Measurements from ENCODE around the gene STAT3. TPM values are rescaled to one million over a fixed set of nuclear protein-coding genes. Genes with fewer than 3 reads are reported as not detected.
"Not testable (repeated sequence)": the region's sequence is repeated elsewhere in the genome, so short reads cannot be mapped to it uniquely, and the experiment has no call there.

The STAT3 gene
- total RNA-seq, 1 donor from 2014 or later: 270 TPM

- DNase-seq (ENCODE audit: low read depth): peak; percentile 91
Observed at GRCh38 chr17:42409523-42410318, 21.5 kb upstream of the STAT3 start.

DNA sequence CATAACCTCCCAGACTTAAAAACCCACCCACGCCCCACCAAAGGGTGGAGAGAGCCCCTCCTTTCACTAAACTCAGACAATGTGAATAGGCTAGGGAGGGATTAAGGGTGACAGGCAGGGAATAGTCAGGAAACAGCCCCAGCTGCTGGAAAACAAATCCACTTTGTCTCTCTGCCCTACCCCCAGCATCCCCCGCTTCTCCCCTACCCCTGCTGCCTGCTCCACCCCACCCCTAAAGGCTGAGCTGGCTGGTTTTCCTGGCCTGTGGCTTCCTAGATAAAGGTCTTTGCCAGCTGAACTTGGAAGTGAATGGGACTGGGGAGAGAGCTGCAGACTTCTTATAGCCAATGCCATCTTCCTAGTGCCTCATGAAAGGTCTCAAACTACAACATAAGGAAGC is 19.8 kb upstream of the STAT3 start:
- DNase-seq (ENCODE audit: low read depth): no peak

DNA sequence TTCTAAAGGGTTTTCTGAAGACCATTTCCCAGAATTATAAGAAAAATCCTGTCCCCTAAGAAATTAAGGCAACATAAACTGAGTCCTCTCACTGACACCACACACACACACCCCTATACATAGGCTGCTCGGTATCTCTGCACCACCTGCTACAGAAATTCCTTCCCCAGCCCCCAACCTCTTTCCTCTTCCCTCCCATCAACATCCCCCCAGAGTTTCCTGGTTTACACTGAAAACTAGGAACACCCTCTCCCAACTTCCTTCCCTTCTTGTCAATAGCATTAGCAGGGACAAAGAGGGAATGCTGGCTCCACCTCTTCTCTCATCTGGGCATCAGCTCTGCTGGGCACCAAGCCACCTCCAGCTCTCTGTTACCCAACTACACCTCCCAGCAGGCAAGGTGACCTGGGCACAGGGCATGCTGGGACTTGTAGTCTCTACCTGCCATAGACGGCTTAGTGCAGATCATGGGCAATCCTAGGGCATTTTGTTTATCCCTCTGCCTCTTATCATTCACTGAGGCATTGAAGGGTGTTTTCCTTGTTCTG is 19.1 kb upstream of the STAT3 start:
- peak; percentile 83 for DNase-seq (ENCODE audit: low read depth)

DNA sequence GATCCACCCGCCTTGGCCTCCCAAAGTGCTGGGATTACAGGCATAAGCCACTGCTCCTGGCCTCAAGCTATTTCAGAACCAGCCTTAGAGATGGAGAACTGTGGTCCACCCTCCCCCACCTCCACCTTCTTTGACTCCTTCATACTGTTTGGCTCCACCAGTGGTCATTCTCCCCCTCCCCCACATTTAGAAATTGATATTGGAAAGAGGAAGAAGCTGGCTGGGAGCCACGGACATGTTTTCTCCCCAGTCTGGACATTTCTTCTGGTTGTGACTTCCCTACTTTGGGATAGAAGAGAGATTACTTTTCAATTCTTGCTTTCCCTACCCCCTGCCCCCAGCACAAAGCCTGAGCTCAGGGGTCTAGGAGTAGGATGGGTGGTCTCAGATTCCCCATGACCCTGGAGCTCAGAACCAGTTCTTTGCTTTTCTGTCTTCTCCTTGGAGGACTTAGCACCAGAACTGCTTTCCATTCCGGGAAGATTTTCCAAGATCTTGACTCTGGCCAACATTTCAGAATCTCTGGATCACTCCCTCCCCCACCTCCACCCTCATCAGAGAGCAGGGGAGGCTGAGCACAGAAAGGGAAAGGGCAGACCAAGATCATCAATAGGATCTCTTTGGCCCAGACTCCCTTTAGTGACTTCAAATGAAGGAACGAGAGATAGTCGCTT is 18.5 kb upstream of the STAT3 start:
- DNase-seq (ENCODE audit: low read depth): no peak

DNA sequence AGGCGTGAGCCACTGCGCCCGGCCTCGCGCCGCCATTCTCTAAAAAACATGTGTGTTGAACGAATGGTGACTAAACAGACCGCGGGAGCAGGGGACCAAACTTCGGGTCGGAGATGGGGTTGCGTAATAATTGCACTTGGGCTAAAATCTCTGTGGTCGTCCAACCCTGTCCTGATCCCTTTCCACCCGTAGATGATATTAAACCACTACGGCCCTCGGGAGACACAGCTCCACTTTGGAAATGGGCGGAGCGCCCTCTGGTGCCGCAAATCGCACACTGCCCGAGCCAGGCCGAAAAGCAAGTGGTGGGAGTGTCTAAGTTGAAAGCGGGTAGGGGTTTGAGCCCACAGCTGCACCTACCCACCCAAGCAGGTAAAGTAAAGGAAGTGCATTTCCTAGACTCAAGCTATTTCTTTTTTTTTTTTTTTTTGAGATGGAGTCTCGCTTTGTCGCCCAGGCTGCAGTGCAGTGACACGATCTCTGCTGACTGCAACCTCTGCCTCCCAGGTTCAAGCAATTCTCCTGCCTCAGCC is 17.8 kb upstream of the STAT3 start:
- DNase-seq (ENCODE audit: low read depth): peak; percentile 61

DNA sequence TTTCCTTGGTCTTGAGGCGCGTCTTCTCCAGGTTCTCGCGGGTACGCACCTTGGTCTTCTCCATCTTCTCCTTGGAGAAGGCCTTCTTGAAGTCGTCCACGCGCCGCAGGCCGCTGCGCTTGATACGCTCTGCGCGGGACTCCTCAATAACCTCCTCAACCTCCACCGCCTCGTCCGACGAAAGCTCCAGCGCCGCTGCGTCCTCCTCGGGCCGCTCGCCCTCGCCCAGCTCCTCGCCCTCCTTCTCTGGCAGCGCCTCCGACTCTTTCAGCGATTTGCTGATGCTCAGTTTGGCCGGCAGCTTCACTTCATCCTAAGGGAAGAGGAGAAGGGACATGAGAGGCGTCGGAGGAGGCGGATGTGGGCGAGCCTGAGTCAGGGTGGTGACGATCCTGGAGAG is 16.8 kb upstream of the STAT3 start:
- DNase-seq (ENCODE audit: low read depth): no peak

GRCh38 chr17:42404326-42405055 is 16.2 kb upstream of the STAT3 start:
- no peak for DNase-seq (ENCODE audit: low read depth)

DNA sequence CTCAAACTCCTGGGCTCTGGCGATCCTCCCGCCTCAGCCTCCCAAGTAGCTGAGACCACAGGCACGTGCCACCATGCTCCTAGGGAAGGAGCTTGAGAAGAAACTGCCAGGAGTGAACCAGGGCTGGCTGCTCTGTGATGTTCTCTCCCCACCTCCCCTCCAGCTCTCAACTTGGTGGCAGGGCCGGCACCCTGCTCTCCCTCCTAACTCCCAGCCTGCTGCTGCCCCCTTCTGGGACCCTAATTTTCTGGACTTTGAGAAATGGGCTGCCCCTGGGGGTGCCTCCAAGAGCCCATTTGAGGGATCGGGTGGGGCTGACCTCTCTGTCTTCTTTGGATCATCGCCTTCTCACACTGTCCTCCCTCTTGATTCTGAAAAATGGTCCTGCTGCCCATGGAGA is 14.9 kb upstream of the STAT3 start:
- DNase-seq (ENCODE audit: low read depth): no peak

GRCh38 chr17:42402117-42402516 is 13.9 kb upstream of the STAT3 start:
- DNase-seq (ENCODE audit: low read depth): no peak

DNA sequence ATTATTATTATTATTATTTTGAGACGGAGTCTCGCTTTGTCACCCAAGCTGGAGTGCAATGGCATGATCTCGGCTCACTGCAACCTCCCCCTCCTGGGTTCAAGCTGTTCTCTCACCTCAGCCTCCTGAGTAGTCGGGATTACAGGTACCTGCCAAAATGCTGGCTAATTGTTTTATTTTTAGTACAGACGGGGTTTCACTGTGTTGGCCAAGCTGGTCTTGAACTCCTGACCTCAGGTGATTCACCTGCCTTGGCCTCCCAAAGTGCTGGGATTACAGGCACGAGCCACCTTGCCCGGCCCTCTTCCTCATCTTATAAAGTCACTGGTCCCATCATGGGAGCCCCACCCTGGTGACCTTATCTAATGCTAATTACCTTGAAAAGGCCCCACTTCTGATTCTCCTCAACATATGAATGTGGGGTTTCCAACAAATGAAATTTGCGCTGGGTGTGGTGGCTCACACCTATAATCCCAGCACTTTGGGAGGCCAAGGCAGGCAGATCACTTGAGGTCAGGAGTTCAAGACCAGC is 12.7 kb upstream of the STAT3 start:
- not testable (repeated sequence) for DNase-seq (ENCODE audit: low read depth)

DNA sequence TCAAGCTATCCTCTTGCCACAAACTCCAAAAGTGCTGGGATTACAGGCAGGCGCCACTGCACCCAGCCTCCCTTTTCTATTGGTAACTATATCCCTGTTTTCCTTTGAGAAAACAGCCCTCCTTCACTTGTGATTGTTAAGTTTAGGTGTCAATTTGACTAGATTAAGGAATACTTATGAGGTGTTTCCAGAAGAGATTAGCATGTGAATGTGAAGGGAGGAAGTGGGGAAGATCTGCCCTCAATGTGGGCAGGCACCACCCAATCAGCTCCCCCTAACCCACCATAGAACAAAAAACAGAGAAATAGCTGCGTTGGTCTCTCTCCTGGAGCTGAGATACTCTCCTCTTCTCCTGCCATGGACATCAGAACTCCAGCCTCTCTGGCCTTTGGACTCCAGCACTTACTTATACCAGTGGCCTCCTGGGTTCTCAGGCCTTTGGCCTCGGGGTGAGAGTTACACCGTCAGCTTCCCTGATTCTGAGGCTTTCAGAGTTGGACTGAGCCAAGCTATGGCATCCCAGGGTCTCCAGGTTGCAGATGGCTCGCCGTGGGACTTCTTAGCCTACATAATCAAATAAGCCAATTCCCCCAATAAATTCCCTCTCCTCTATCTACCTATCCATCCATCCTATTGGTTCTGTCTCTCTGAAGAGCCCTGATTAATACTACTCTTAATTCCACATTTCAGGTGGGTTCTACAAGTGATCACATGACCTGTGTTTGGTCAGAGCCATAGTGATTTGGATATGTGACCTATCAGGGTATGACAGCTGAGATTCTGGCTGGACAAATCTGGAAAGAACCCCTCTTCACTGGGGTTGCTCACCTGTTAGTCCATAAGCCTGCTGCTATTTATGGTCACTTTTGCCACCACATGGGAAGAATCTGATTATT is 12.0 kb upstream of the STAT3 start:
- no peak for DNase-seq (ENCODE audit: low read depth)

DNA sequence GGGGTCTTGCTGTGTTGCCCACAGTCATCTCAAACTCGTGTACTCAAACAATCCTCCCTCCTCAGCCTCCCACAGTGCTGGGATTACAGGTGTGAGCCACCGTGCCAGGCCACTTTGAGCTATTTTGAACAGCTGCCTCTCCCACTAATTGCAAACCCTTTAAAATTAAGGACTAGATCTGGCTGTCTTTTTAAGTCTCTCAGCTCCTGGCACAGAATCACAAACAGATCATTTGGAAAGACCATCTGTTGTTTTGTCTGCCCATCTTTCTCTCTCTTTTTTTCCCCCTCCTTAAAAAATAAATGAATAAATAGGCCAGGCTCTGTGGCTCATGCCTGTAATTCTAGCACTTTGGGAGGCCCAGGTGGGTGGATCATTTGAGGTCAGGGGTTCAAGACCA is 10.9 kb upstream of the STAT3 start:
- no peak for DNase-seq (ENCODE audit: low read depth)

DNA sequence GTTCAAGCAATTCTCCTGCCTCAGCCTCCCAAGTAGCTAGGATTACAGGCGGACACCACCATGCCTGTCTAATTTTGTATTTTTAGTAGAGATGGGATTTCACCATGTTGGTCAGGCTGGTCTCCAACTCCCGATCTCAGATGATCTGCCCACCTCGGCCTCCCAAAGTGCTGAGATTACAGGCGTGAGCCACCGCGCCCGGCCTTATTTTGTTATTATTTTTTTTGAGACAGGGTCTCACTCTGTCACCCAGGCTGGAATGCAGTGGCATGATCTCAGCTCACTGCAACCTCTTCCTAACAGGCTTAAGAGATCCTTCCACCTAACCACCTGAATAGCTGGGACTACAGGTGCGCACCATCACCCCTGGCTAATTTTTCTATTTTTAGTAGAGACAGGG is 7.4 kb upstream of the STAT3 start:
- DNase-seq (ENCODE audit: low read depth): not testable (repeated sequence)

- no peak for DNase-seq (ENCODE audit: low read depth)
Observed at GRCh38 chr17:42394838-42395237, 6.6 kb upstream of the STAT3 start.

GRCh38 chr17:42392692-42393415 is 4.6 kb upstream of the STAT3 start:
- peak; percentile 57 for DNase-seq (ENCODE audit: low read depth)

DNA sequence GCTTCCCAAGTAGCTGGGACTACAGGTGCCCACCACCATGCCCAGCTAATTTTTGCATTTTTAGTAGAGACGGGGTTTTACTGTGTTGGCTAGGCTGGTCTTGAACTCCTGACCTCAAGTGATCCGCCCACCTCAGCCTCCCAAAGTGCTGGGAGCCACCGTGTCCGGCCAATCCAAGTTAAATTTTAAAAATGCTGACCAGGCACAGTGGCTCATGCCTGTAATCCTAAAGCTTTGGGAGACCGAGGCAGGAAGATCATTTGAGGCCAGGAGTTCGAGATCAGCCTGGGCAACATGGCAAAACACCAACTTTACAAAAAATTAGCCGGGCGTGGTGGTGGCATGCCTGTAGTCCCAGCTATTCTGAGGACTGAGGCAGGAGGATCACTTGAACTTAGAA is 3.2 kb upstream of the STAT3 start:
- DNase-seq (ENCODE audit: low read depth): not testable (repeated sequence)

DNA sequence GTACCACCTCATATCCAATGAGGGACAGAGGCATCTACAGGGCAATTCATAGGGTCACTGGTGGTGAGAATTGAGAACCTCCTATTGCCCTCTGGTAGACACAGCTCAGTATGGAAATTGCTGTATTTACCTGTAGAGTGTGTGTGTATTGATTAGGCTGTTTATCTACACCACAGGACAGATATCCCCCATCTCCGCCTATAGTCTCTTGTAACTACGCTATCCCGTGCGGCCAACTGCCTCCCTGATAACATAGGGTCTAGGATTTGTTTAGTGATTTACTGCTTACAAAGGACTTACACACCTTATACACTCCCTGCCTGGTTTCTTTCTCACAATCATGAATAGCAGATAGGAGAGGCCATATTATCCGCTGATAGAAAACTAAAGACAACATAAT is 1.7 kb upstream of the STAT3 start:
- no peak for DNase-seq (ENCODE audit: low read depth)

- DNase-seq (ENCODE audit: low read depth): no peak
Observed at GRCh38 chr17:42389135-42389417, 834 bp upstream of the STAT3 start.

- peak; percentile 49 for DNase-seq (ENCODE audit: low read depth)
Observed at GRCh38 chr17:42387661-42388380, 421 bp downstream of the STAT3 start.
